Neural cell (in vitro differentiated cells): ENCODE measurements around the gene BICD1. TPM values are rescaled to one million over a fixed set of nuclear protein-coding genes. Genes with fewer than 3 reads are reported as not detected.

Source experiments
- H2AFZ ChIP-seq: fragments of 200-600, 300-800 bp; sonication (generic), shearing (Covaris generic); 2 replicates; pipeline ENCODE4 v1.6.0; 2014; ENCODE audit warnings: low read depth, mild to moderate bottlenecking, antibody characterized with exemption, low read length, moderate library complexity
- H3F3A ChIP-seq: fragments of 200-600 bp; shearing (Covaris generic); 2 replicates; pipeline ENCODE4 v1.6.1; 2016; ENCODE audit warnings: mild to moderate bottlenecking, moderate library complexity, mixed read lengths, antibody characterized with exemption, low read length; ENCODE audit not compliant: insufficient read depth, poor library complexity, severe bottlenecking
- H3K27ac ChIP-seq: fragments of 200-600, 300-800 bp; sonication (generic), shearing (Covaris generic); 2 replicates; pipeline ENCODE4 v1.5.1; 2014; ENCODE audit warnings: mild to moderate bottlenecking, low read length, moderate library complexity
- H3K27me3 ChIP-seq: fragments of 300-800, 200-600 bp; sonication (generic), shearing (Covaris generic); 2 replicates; pipeline ENCODE4 v1.6.0; 2014; ENCODE audit warnings: mild to moderate bottlenecking, low read depth, low read length, moderate library complexity; ENCODE audit not compliant: insufficient read depth
- H3K36me3 ChIP-seq: fragments of 300-800, 200-600 bp; sonication (generic), shearing (Covaris generic); 2 replicates; pipeline ENCODE4 v1.5.1; 2014; ENCODE audit warnings: mild to moderate bottlenecking, antibody characterized with exemption, low read length, moderate library complexity; ENCODE audit not compliant: insufficient read depth
- H3K4me2 ChIP-seq: fragments of 300-800, 200-600 bp; sonication (generic), shearing (Covaris generic); 2 replicates; pipeline ENCODE4 v1.6.0; 2014; ENCODE audit warnings: mild to moderate bottlenecking, low read length
- H3K4me3 ChIP-seq: fragments of 300-800, 200-600 bp; sonication (generic), shearing (Covaris generic); 2 replicates; pipeline ENCODE4 v1.5.1; 2014; ENCODE audit warnings: mild to moderate bottlenecking, low read length, moderate library complexity
- H3K79me2 ChIP-seq: fragments of 200-600 bp; shearing (Covaris generic); replicated peaks from 2 replicates; pipeline ENCODE4 v1.6.0; 2014; ENCODE audit warnings: mild to moderate bottlenecking, low read length, moderate library complexity; ENCODE audit not compliant: insufficient read depth
- H3K9ac ChIP-seq: fragments of 300-800, 200-600 bp; sonication (generic), shearing (Covaris generic); 2 replicates; pipeline ENCODE4 v1.6.1; 2016; ENCODE audit warnings: mild to moderate bottlenecking, low read length, mixed read lengths
- H3K9me2 ChIP-seq: fragments of 200-600 bp; shearing (Covaris generic); 2 replicates; pipeline ENCODE4 v1.6.1; 2016; ENCODE audit warnings: mild to moderate bottlenecking, low read length, mixed read lengths; ENCODE audit not compliant: insufficient read depth
- H3K9me3 ChIP-seq: fragments of 200-600, 300-800 bp; sonication (generic), shearing (Covaris generic); 2 replicates; pipeline ENCODE4 v1.6.1; 2016; ENCODE audit warnings: mild to moderate bottlenecking, mixed run types, low read length, moderate library complexity, mixed read lengths
- H4K20me1 ChIP-seq: fragments of 200-600 bp; shearing (Covaris generic); 2 replicates; pipeline ENCODE4 v1.6.1; 2016; ENCODE audit warnings: mild to moderate bottlenecking, mixed run types; ENCODE audit not compliant: insufficient read depth
- EP300 ChIP-seq: fragments of 450-650 bp; conservative IDR thresholded peaks from 2 replicates; pipeline ENCODE4 v1.6.1; 2014; ENCODE audit warnings: antibody characterized with exemption, mild to moderate bottlenecking, moderate library complexity; ENCODE audit not compliant: poor library complexity, severe bottlenecking
- EZH2 ChIP-seq: fragments of 200-600, 300-800 bp; shearing (Covaris generic), sonication (generic); IDR thresholded peaks from 2 replicates; pipeline ENCODE4 v1.6.1; 2014; ENCODE audit warnings: antibody characterized with exemption, low read length, borderline replicate concordance, mild to moderate bottlenecking; ENCODE audit not compliant: insufficient read depth, poor library complexity, severe bottlenecking
- MXI1 ChIP-seq: fragments of 450-650 bp; conservative IDR thresholded peaks from 2 replicates; pipeline ENCODE4 v1.6.1; 2014; ENCODE audit warnings: antibody characterized with exemption, mild to moderate bottlenecking; ENCODE audit not compliant: poor library complexity, severe bottlenecking
- POLR2AphosphoS5 ChIP-seq: IDR thresholded peaks from 2 replicates; pipeline ENCODE4 v1.6.1; 2012
- RAD21 ChIP-seq: fragments of 450-650 bp; conservative IDR thresholded peaks from 2 replicates; pipeline ENCODE4 v1.6.1; 2014; ENCODE audit warnings: antibody characterized with exemption, mild to moderate bottlenecking, moderate library complexity
- REST ChIP-seq: IDR thresholded peaks from 2 replicates; pipeline ENCODE4 v1.6.1; 2012; ENCODE audit warnings: borderline replicate concordance
- SMC3 ChIP-seq: fragments of 450-650 bp; conservative IDR thresholded peaks from 2 replicates; pipeline ENCODE4 v1.6.1; 2014; ENCODE audit warnings: antibody characterized with exemption, mild to moderate bottlenecking, moderate library complexity; ENCODE audit not compliant: poor library complexity
- TAF1 ChIP-seq: IDR thresholded peaks from 2 replicates; pipeline ENCODE4 v1.6.1; 2012; ENCODE audit warnings: low read depth
- polyA plus RNA-seq: library from polyadenylated mRNA; depleted of rRNA; stranded (reverse); fragments of >200 nt; gene quantifications from 2 replicates; pipeline ENCODE4 v1.2.3, GENCODE V29; 2014
- TF ChIP-seq, protein P1 (sequence below): fragments of 450-650 bp; IDR thresholded peaks from 2 replicates; pipeline ENCODE4 v1.5.1; 2014; ENCODE audit warnings: antibody characterized with exemption, mild to moderate bottlenecking, moderate library complexity; ENCODE audit not compliant: poor library complexity, severe bottlenecking

The BICD1 gene
- polyA plus RNA-seq, 1 donor from 2014 or later = 41.1 TPM

DNA sequence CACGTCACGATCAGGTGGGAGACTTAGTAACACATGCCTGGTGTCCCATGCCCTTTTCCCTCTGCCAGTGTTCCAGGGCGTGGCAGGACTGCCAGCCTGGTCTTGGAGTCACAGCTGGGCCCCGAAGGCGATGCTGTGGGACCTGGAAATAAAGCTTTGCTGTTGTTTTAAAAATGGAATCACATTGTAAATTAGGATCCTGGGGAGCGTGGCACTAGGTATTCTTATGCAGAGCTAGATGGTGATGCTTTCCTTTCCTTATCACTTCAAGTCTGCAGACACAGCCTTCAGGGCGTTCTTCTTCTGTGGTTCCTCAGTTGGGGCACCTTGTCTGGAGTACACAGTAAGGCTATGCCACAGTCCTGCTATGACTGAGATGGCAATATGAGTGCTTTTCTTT lies 64.6 kb downstream of the BICD1 start:
- Histone ChIP-seq H3K9me2 (no peaks in the 10 kb centered on the region), H3K36me3 (no peaks in the 10 kb centered on the region), H3K27me3 (no peaks in the 10 kb centered on the region), H3K9me3 (no peaks in the 10 kb centered on the region), H4K20me1 (no peaks in the 10 kb centered on the region), H2AFZ (no peak overlapping the region), H3K27ac (no peak overlapping the region), H3K9ac (no peak overlapping the region), H3K4me2 (no peak overlapping the region), H3K4me3 (no peak overlapping the region), H3F3A (no peaks in the 10 kb centered on the region), H3K79me2 (peaks cover 6% of the 10 kb centered on the region)
- TF ChIP-seq REST = no peak
- no peak for TF ChIP-seq MXI1
- no peak for TF ChIP-seq SMC3
- no peak for TF ChIP-seq RAD21
- TF ChIP-seq TAF1 = no peak
- TF ChIP-seq, protein P1, sequence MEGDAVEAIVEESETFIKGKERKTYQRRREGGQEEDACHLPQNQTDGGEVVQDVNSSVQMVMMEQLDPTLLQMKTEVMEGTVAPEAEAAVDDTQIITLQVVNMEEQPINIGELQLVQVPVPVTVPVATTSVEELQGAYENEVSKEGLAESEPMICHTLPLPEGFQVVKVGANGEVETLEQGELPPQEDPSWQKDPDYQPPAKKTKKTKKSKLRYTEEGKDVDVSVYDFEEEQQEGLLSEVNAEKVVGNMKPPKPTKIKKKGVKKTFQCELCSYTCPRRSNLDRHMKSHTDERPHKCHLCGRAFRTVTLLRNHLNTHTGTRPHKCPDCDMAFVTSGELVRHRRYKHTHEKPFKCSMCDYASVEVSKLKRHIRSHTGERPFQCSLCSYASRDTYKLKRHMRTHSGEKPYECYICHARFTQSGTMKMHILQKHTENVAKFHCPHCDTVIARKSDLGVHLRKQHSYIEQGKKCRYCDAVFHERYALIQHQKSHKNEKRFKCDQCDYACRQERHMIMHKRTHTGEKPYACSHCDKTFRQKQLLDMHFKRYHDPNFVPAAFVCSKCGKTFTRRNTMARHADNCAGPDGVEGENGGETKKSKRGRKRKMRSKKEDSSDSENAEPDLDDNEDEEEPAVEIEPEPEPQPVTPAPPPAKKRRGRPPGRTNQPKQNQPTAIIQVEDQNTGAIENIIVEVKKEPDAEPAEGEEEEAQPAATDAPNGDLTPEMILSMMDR = no peak
- no peak for TF ChIP-seq EZH2
- TF ChIP-seq EP300 = no peak
- no peak for TF ChIP-seq POLR2AphosphoS5

DNA sequence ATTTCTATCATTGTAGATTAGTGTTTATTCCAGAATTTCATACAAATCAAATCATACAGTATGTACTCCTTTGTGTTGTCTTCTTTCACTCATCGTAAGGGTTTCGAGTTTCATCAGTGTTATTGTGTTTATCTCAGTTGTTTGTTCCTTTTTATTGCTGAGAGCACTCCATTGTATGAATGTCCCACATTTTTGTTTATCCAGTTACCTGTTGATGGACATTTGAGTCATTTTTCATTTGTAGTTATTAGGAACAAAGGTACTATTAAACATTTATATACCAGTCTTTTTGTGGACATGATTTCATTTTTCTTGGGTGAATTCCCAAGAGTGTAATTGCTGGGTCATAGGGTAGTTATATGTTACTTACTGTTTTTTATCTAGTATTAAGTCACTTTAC lies 70.0 kb downstream of the BICD1 start:
- H3K9me3 ChIP-seq = no peaks in the 10 kb centered on the region
- H3K27ac ChIP-seq = no peak overlapping the region
- H3F3A ChIP-seq = no peaks in the 10 kb centered on the region
- no peaks in the 10 kb centered on the region for H3K9me2 ChIP-seq
- no peak overlapping the region for H2AFZ ChIP-seq
- no peak overlapping the region for H3K9ac ChIP-seq
- H3K36me3 ChIP-seq = no peaks in the 10 kb centered on the region
- no peak overlapping the region for H3K4me3 ChIP-seq
- H3K27me3 ChIP-seq = no peaks in the 10 kb centered on the region
- no peaks in the 10 kb centered on the region for H4K20me1 ChIP-seq
- TF ChIP-seq EP300 = no peak
- no peak for TF ChIP-seq RAD21
- no peak for TF ChIP-seq REST
- TF ChIP-seq, protein P1 = no peak
- TF ChIP-seq TAF1 = no peak
- TF ChIP-seq POLR2AphosphoS5 = no peak
- H3K79me2 ChIP-seq = no peaks in the 10 kb centered on the region
- H3K4me2 ChIP-seq = no peak overlapping the region
